IMR-90 (cell line): ENCODE measurements around the gene SLC35B2. TPM values are rescaled to one million over a fixed set of nuclear protein-coding genes. Genes with fewer than 3 reads are reported as not detected.

ENCODE experiments used
- ATAC-seq: fragments of 200-7000 bp; cut with Tn5 transposase; 2 replicates; pipeline ENCODE4 v1.9.1; 2020; ENCODE audit warnings: low read depth, mild to moderate bottlenecking, moderate library complexity
- BruUV-seq: library from RNA; stranded (reverse); fragments of 400-500 nt; replicated peaks from 2 replicates; lab custom pipeline; 2021; lab: Mats Ljungman, UMichigan
- CTCF ChIA-PET: fragments of 300-600 bp; formaldehyde crosslinking; extraction: SDS; loops from one replicate; lab custom pipeline; 2021; ENCODE audit warnings: antibody characterized with exemption; lab: Yijun Ruan, JAX
- POLR2A ChIA-PET: fragments of 300-600 bp; sonication (Branson Sonifier 250); formaldehyde crosslinking; loops from one replicate; lab custom pipeline; 2022; ENCODE audit warnings: antibody characterized with exemption; ENCODE audit not compliant: unreplicated experiment; lab: Charles Lee
- DNase-seq: peaks from one replicate; pipeline ENCODE4 v3.0.0; 2013
- H2AFZ ChIP-seq: replicated peaks from 2 replicates; pipeline ENCODE3; 2013; ENCODE audit warnings: low read length, mild to moderate bottlenecking; ENCODE audit not compliant: poor library complexity
- H2AK5ac ChIP-seq: 2 replicates; pipeline ENCODE4 v1.6.1; 2013; ENCODE audit warnings: low read depth, low read length, inconsistent platforms
- H2AK9ac ChIP-seq: replicated peaks from 2 replicates; pipeline ENCODE3; 2013; ENCODE audit warnings: mild to moderate bottlenecking, low read depth, low read length, moderate library complexity; ENCODE audit not compliant: poor library complexity
- H2BK120ac ChIP-seq: 2 replicates; pipeline ENCODE4 v1.6.1; 2013; ENCODE audit warnings: low read depth, low read length, inconsistent platforms
- H2BK15ac ChIP-seq: 3 replicates; pipeline ENCODE4 v1.6.1; 2013; ENCODE audit warnings: low read depth, low read length, inconsistent platforms
- H2BK20ac ChIP-seq: 2 replicates; pipeline ENCODE4 v1.6.1; 2013; ENCODE audit warnings: low read depth, mild to moderate bottlenecking, inconsistent platforms, low read length, moderate library complexity
- H2BK5ac ChIP-seq: 2 replicates; pipeline ENCODE4 v1.6.1; 2013; ENCODE audit warnings: mild to moderate bottlenecking, low read depth, low read length, inconsistent platforms; ENCODE audit not compliant: poor library complexity, severe bottlenecking
- H3K14ac ChIP-seq: replicated peaks from 2 replicates; pipeline ENCODE4 v1.6.1; 2013; ENCODE audit warnings: low read depth, low read length, inconsistent platforms
- H3K18ac ChIP-seq: 2 replicates; pipeline ENCODE4 v1.6.1; 2013; ENCODE audit warnings: low read depth, low read length, control low read depth
- H3K23ac ChIP-seq: 2 replicates; pipeline ENCODE4 v1.6.1; 2013; ENCODE audit warnings: low read depth, low read length, inconsistent platforms
- H3K27ac ChIP-seq: 2 replicates; pipeline ENCODE4 v1.5.1; 2013; ENCODE audit warnings: mild to moderate bottlenecking, control low read depth, low read length; ENCODE audit not compliant: insufficient read depth
- H3K27me3 ChIP-seq: 2 replicates; pipeline ENCODE4 v1.6.1; 2013; ENCODE audit warnings: low read length; ENCODE audit not compliant: control insufficient read depth, insufficient read depth
- H3K36me3 ChIP-seq: 2 replicates; pipeline ENCODE4 v1.6.1; 2013; ENCODE audit warnings: low read length, mixed read lengths; ENCODE audit not compliant: control insufficient read depth, insufficient read depth
- H3K4ac ChIP-seq: 2 replicates; pipeline ENCODE4 v1.6.1; 2013; ENCODE audit warnings: low read depth, low read length, inconsistent platforms
- H3K4me1 ChIP-seq: 2 replicates; pipeline ENCODE4 v1.6.1; 2013; ENCODE audit warnings: low read length, mixed read lengths; ENCODE audit not compliant: control insufficient read depth, insufficient read depth
- H3K4me2 ChIP-seq: 2 replicates; pipeline ENCODE4 v1.6.1; 2013; ENCODE audit warnings: low read depth, mild to moderate bottlenecking, control low read depth, low read length, moderate library complexity
- H3K4me3 ChIP-seq: 2 replicates; pipeline ENCODE4 v1.5.1; 2013; ENCODE audit warnings: low read depth, mild to moderate bottlenecking, control low read depth, low read length, moderate library complexity; ENCODE audit not compliant: insufficient read depth
- H3K56ac ChIP-seq: 2 replicates; pipeline ENCODE4 v1.6.1; 2013; ENCODE audit warnings: low read length, inconsistent platforms; ENCODE audit not compliant: insufficient read depth; ENCODE audit errors: extremely low read depth
- H3K79me1 ChIP-seq, 2 experiments: 2 replicates each; pipeline ENCODE4 v1.6.1; 2013; ENCODE audit warnings: low read length in 2 of 2, inconsistent platforms in 1 of 2, low read depth in 1 of 2
- H3K9ac ChIP-seq: 2 replicates; pipeline ENCODE4 v1.6.1; 2013; ENCODE audit warnings: low read depth, low read length, control low read depth
- H3K9me1 ChIP-seq: 2 replicates; pipeline ENCODE4 v1.6.1; 2013; ENCODE audit warnings: low read length, inconsistent platforms; ENCODE audit not compliant: insufficient read depth
- H3K9me3 ChIP-seq: 2 replicates; pipeline ENCODE4 v1.6.1; 2013; ENCODE audit warnings: low read length; ENCODE audit not compliant: control insufficient read depth, insufficient read depth
- H4K20me1 ChIP-seq: 2 replicates; pipeline ENCODE4 v1.6.1; 2013; ENCODE audit warnings: low read length, inconsistent platforms; ENCODE audit not compliant: insufficient read depth
- H4K5ac ChIP-seq: 2 replicates; pipeline ENCODE4 v1.6.1; 2013; ENCODE audit warnings: mild to moderate bottlenecking, low read depth, low read length, control low read depth
- H4K8ac ChIP-seq, 2 experiments: 2 replicates each; pipeline ENCODE4 v1.6.1; 2013; ENCODE audit warnings: low read depth in 2 of 2, low read length in 2 of 2, control low read depth in 1 of 2, inconsistent platforms in 1 of 2
- H4K91ac ChIP-seq: 2 replicates; pipeline ENCODE4 v1.6.1; 2013; ENCODE audit warnings: low read depth, low read length, inconsistent platforms; ENCODE audit not compliant: insufficient read depth
- BHLHE40 ChIP-seq: fragments of 150-350 bp; IDR thresholded peaks from 2 replicates; pipeline ENCODE4 v1.6.1; 2016; ENCODE audit warnings: mild to moderate bottlenecking, low read depth, low read length
- CEBPB ChIP-seq: IDR thresholded peaks from 2 replicates; pipeline ENCODE4 v1.6.1; 2012; ENCODE audit warnings: low read depth, low read length, improper control_type of control experiment
- CHD1 ChIP-seq: IDR thresholded peaks from 2 replicates; pipeline ENCODE4 v1.6.1; 2012; ENCODE audit warnings: low read depth, low read length, improper control_type of control experiment
- FOS ChIP-seq: fragments of 150-350 bp; IDR thresholded peaks from 2 replicates; pipeline ENCODE4 v1.6.1; 2016; ENCODE audit warnings: low read depth, low read length
- MAFK ChIP-seq: IDR thresholded peaks from 2 replicates; pipeline ENCODE4 v1.6.1; 2012; ENCODE audit warnings: low read depth, low read length, improper control_type of control experiment
- MAZ ChIP-seq: IDR thresholded peaks from 2 replicates; pipeline ENCODE4 v1.6.1; 2012; ENCODE audit warnings: low read depth, mild to moderate bottlenecking, low read length, improper control_type of control experiment, moderate library complexity, borderline replicate concordance
- POLR2A ChIP-seq: IDR thresholded peaks from 2 replicates; pipeline ENCODE4 v1.6.1; 2012; ENCODE audit warnings: mild to moderate bottlenecking, low read depth, low read length
- SMC3 ChIP-seq: fragments of 150-350 bp; IDR thresholded peaks from 2 replicates; pipeline ENCODE4 v1.6.1; 2016; ENCODE audit warnings: low read depth, mild to moderate bottlenecking, antibody characterized with exemption, low read length, moderate library complexity
- USF2 ChIP-seq: fragments of 150-350 bp; IDR thresholded peaks from 2 replicates; pipeline ENCODE4 v1.6.1; 2017; ENCODE audit warnings: mild to moderate bottlenecking, antibody characterized with exemption, low read length, low read depth
- WGBS, 2 experiments: methylation state at CpG; one replicate each; pipeline versions ENCODE4 v1.1.5 to v1.1.7; 2013; ENCODE audit warnings: missing lambda C conversion rate in 2 of 2; ENCODE audit not compliant: insufficient read length in 1 of 2; ENCODE audit errors: extremely low coverage in 2 of 2; 5-methylcytosine and 5-hydroxymethylcytosine counted together
- dilution Hi-C: fragments of 300-500 bp; cut with HindIII; formaldehyde crosslinking; loops from one replicate; pipeline ENCODE4 v1.14.3; 2018; ENCODE audit warnings: low sequenced_read_pairs; ENCODE audit not compliant: unreplicated experiment
- in situ Hi-C: fragments of 300-500 bp; cut with MboI; formaldehyde crosslinking; loops from 3 replicates; pipeline ENCODE4 v1.14.3; 2019; ENCODE audit warnings: low sequenced_read_pairs, inconsistent platforms, mixed read lengths
- intact Hi-C: fragments of 100-400 bp; cut with micrococcal nuclease; formaldehyde crosslinking; loops from 2 replicates; pipeline ENCODE4 v1.10.0; 2022
- polyA plus RNA-seq, 3 experiments: library from polyadenylated mRNA; depleted of rRNA; stranded (reverse); fragments of >200 nt; gene quantifications; 2 replicates each; pipeline ENCODE4 v1.2.3, GENCODE V29; 2012; ENCODE audit warnings: low replicate concordance in 1 of 3
- total RNA-seq: library from RNA; depleted of rRNA; stranded (reverse); fragments of >200 nt; gene quantifications from 2 replicates; pipeline ENCODE4 v1.2.3, GENCODE V29; 2012
- TF ChIP-seq, protein P1 (sequence below): conservative IDR thresholded peaks from 2 replicates; pipeline ENCODE4 v1.5.1; 2012; ENCODE audit warnings: mild to moderate bottlenecking, low read depth, low read length, improper control_type of control experiment
- TF ChIP-seq, protein P2 (sequence below): fragments of 150-350 bp; IDR thresholded peaks from 2 replicates; pipeline ENCODE4 v1.6.1; 2016; ENCODE audit warnings: low read depth, mild to moderate bottlenecking, low read length, moderate library complexity, borderline replicate concordance

SLC35B2 gene
- total and polyA plus RNA-seq, 2 of the 4 experiments (the other 2 are of a cell fraction): 51.4 to 89.9 TPM

DNA sequence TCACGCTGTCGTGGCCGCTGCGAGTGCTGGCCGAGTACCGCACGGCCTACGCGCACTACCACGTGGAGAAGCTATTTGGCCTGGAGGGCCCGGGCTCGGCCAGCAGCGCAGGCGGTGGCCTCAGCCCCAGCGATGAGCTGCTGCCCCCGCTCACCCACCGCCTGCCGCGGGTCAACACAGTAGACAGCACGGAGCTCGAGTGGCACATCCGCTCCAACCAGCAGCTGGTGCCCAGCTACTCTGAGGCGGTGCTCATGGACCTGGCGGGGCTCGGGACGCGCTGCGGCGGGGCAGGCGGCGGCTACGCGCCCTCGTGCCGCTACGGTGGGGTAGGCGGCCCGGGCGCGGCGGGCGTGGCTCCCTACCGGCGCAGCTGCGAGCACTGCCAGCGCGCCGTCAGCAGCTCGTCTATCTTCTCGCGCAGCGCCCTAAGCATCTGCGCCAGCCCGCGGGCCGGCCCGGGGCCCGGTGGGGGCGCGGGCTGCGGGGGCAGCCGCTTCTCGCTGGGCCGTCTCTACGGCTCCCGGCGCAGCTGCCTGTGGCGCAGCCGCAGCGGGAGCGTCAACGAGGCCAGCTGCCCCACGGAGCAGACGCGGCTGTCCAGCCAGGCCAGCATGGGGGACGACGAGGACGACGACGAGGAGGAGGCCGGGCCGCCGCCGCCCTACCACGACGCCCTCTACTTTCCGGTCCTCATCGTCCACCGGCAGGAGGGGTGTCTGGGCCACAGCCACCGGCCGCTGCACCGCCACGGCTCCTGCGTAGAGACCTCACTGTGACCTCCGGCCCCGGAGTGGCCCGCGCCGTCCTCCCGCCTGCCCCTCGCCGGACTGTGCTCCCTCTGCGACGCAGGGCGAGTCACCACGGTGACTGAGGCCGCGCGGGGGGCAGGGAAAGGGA, 18.7 kb upstream of the SLC35B2 start:
- ChIA-PET POLR2A (interaction anchor here (0.6 to 0.7 kb wide), 2 partner anchors 86 to 191 kb away, joined by 4 to 11 read pairs; no protein-coding TSS in a partner anchor), CTCF (no interaction called here)
- BruUV-seq: no TSS peak
- H2BK20ac ChIP-seq: no peak overlapping the region
- no peak overlapping the region for H3K56ac ChIP-seq
- H2BK15ac ChIP-seq: no peak overlapping the region
- peak; percentile 61 for ATAC-seq
- H3K4me3 ChIP-seq: no peak overlapping the region
- 22% methylated on average over 16 of the region's 109 CpGs; no CpG with 5 or more reads in 1 of the 2 experiments for WGBS, 2 experiments
- H3K36me3 ChIP-seq: no peaks in the 10 kb centered on the region
- H4K91ac ChIP-seq: no peak overlapping the region
- dilution Hi-C loops: no loop called here
- H2AFZ ChIP-seq: peak overlapping the region; percentile 76
- H3K79me1 ChIP-seq: no peaks in the 10 kb centered on the region
- H3K18ac ChIP-seq: no peak overlapping the region
- no peaks in the 10 kb centered on the region for H3K4me1 ChIP-seq
- no peak overlapping the region for H3K4ac ChIP-seq
- no peak overlapping the region for H4K8ac ChIP-seq
- H2BK5ac ChIP-seq: no peak overlapping the region
- no peaks in the 10 kb centered on the region for H4K20me1 ChIP-seq
- H3K9me3 ChIP-seq: no peaks in the 10 kb centered on the region
- peak overlapping the region; percentile 27; the same call in 1 of the 2 replicates for H3K4me2 ChIP-seq
- no peak for TF ChIP-seq CEBPB
- TF ChIP-seq MAZ: no peak
- no peak for TF ChIP-seq MAFK
- TF ChIP-seq, protein P1, sequence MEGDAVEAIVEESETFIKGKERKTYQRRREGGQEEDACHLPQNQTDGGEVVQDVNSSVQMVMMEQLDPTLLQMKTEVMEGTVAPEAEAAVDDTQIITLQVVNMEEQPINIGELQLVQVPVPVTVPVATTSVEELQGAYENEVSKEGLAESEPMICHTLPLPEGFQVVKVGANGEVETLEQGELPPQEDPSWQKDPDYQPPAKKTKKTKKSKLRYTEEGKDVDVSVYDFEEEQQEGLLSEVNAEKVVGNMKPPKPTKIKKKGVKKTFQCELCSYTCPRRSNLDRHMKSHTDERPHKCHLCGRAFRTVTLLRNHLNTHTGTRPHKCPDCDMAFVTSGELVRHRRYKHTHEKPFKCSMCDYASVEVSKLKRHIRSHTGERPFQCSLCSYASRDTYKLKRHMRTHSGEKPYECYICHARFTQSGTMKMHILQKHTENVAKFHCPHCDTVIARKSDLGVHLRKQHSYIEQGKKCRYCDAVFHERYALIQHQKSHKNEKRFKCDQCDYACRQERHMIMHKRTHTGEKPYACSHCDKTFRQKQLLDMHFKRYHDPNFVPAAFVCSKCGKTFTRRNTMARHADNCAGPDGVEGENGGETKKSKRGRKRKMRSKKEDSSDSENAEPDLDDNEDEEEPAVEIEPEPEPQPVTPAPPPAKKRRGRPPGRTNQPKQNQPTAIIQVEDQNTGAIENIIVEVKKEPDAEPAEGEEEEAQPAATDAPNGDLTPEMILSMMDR: no peak
- TF ChIP-seq, protein P2, sequence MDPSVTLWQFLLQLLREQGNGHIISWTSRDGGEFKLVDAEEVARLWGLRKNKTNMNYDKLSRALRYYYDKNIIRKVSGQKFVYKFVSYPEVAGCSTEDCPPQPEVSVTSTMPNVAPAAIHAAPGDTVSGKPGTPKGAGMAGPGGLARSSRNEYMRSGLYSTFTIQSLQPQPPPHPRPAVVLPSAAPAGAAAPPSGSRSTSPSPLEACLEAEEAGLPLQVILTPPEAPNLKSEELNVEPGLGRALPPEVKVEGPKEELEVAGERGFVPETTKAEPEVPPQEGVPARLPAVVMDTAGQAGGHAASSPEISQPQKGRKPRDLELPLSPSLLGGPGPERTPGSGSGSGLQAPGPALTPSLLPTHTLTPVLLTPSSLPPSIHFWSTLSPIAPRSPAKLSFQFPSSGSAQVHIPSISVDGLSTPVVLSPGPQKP: no peak
- no peak for TF ChIP-seq USF2
- TF ChIP-seq FOS: no peak
- TF ChIP-seq SMC3: no peak
- no peak for TF ChIP-seq CHD1
- TF ChIP-seq BHLHE40: no peak
- no peak for TF ChIP-seq POLR2A
- no peak overlapping the region for H3K23ac ChIP-seq
- intact Hi-C loops: no loop called here
- no peak overlapping the region for H2AK9ac ChIP-seq
- peaks cover 4% of the 10 kb centered on the region; the same call in 1 of the 2 replicates for H3K9me1 ChIP-seq
- H2BK120ac ChIP-seq: no peak overlapping the region
- H3K9ac ChIP-seq: no peak overlapping the region
- in situ Hi-C loops: no loop called here
- H3K27me3 ChIP-seq: peaks cover 78% of the 10 kb centered on the region
- no peak overlapping the region for H4K5ac ChIP-seq
- H2AK5ac ChIP-seq: no peak overlapping the region
- no peak for DNase-seq
- H3K14ac ChIP-seq: no peak overlapping the region
- H3K27ac ChIP-seq: no peak overlapping the region
